ENCODE measurements around the gene PIP5KL1.
A peak's percentile ranks its signal among the peaks of the same experiment; 100 is the strongest.

Gene PIP5KL1

DNA sequence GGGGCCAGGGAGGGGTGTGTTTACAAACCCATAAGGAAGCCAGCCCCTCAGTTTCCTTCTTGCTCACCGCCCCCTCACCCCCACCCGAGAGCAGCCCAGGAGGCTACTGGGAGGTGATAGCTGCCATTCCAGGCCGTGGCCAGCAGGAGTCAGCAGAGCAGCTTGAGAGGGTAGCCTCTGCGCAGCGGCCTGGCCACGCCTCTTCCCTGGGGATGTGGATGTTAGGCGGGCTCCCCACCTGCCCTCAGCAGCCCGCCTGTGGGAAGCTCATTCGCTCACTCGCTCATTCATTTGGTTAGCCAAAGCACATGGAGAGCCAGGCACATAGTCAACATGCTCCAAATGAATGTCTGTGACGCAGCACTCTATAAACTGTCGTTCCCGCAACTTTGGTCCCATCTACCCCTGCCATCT, 13.2 kb upstream of the PIP5KL1 start:
- Histone ChIP-seq H3K27me3 (replicated peaks; ENCODE audit: control insufficient read depth, insufficient read depth, low read length) (no peaks in the 10 kb centered on the region), H3K4me3 (replicated peaks; ENCODE audit: low read depth, low read length) (no peak overlapping the region), H3K36me3 (ENCODE audit: control insufficient read depth, insufficient read depth, low read length) (peaks cover 35% of the 10 kb centered on the region)
- DNase-seq (ENCODE audit: extremely low read depth, insufficient read length) = peak; percentile 64
- TF ChIP-seq, protein P1, sequence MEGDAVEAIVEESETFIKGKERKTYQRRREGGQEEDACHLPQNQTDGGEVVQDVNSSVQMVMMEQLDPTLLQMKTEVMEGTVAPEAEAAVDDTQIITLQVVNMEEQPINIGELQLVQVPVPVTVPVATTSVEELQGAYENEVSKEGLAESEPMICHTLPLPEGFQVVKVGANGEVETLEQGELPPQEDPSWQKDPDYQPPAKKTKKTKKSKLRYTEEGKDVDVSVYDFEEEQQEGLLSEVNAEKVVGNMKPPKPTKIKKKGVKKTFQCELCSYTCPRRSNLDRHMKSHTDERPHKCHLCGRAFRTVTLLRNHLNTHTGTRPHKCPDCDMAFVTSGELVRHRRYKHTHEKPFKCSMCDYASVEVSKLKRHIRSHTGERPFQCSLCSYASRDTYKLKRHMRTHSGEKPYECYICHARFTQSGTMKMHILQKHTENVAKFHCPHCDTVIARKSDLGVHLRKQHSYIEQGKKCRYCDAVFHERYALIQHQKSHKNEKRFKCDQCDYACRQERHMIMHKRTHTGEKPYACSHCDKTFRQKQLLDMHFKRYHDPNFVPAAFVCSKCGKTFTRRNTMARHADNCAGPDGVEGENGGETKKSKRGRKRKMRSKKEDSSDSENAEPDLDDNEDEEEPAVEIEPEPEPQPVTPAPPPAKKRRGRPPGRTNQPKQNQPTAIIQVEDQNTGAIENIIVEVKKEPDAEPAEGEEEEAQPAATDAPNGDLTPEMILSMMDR (IDR thresholded peaks at IDR 0.05; ENCODE audit: insufficient read depth, low read length, poor library complexity, severe bottlenecking) = peak; percentile 98

- TF ChIP-seq, protein P1 (IDR thresholded peaks at IDR 0.05; ENCODE audit: insufficient read depth, low read length, poor library complexity, severe bottlenecking) = no peak
- H3K27me3 ChIP-seq (replicated peaks; ENCODE audit: control insufficient read depth, insufficient read depth, low read length) = no peaks in the 10 kb centered on the region
- DNase-seq (ENCODE audit: extremely low read depth, insufficient read length) = no peak
- H3K4me3 ChIP-seq (replicated peaks; ENCODE audit: low read depth, low read length) = no peak overlapping the region
- peaks cover 31% of the 10 kb centered on the region for H3K36me3 ChIP-seq (ENCODE audit: control insufficient read depth, insufficient read depth, low read length)
These were observed 12.6 kb upstream of the PIP5KL1 start for GRCh38 chr9:127943011-127943662.

DNA sequence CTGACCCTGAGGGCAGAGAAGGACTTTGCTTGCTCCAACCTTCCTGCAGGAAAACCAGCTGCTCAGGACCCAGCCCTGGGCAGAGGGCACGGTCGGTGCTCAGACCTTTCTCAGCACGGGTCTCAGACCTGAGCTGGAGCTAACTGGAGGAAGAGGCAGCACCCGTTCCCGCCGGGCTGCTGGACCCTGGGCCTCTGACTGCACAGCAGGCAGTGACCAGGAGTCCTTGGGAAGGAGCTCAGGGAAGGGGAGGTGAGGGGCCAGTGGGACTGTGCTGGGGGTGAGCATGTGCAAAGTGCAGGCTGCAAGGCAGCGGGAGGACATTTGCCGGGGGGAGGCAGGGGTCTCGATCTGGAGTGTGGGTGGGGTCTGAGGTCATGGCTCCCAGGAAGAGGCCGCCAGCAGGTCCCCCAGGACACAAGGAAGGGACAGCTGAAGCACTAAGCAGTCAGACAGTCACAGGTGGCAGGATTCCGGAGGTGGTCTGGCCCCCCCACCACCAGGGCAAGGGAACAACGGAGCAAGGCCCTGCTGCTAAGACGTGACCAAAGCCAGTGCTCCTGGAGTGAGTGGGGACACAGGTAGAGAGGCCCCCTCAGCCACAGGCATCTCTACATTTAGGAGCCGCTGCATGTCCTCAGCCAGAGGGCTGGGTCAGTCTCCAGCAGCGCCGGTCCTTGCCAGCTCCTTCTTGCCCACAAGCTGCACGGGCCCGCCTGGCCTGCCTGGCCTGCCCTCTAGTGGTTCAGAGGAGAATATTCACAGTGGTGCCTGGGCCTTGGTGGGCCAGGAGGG, 11.8 kb upstream of the PIP5KL1 start:
- no peaks in the 10 kb centered on the region for H3K27me3 ChIP-seq (replicated peaks; ENCODE audit: control insufficient read depth, insufficient read depth, low read length)
- H3K36me3 ChIP-seq (ENCODE audit: control insufficient read depth, insufficient read depth, low read length) = peaks cover 29% of the 10 kb centered on the region
- no peak overlapping the region for H3K4me3 ChIP-seq (replicated peaks; ENCODE audit: low read depth, low read length)
- DNase-seq (ENCODE audit: extremely low read depth, insufficient read length) = no peak
- TF ChIP-seq, protein P1 (IDR thresholded peaks at IDR 0.05; ENCODE audit: insufficient read depth, low read length, poor library complexity, severe bottlenecking) = peak; percentile 94

GRCh38 chr9:127941961-127942215, 11.3 kb upstream of the PIP5KL1 start:
- Histone ChIP-seq H3K27me3 (replicated peaks; ENCODE audit: control insufficient read depth, insufficient read depth, low read length) (no peaks in the 10 kb centered on the region), H3K4me3 (replicated peaks; ENCODE audit: low read depth, low read length) (no peak overlapping the region), H3K36me3 (ENCODE audit: control insufficient read depth, insufficient read depth, low read length) (peaks cover 29% of the 10 kb centered on the region)
- no peak for DNase-seq (ENCODE audit: extremely low read depth, insufficient read length)
- TF ChIP-seq, protein P1 (IDR thresholded peaks at IDR 0.05; ENCODE audit: insufficient read depth, low read length, poor library complexity, severe bottlenecking) = no peak

- H3K27me3 ChIP-seq (replicated peaks; ENCODE audit: control insufficient read depth, insufficient read depth, low read length) = no peaks in the 10 kb centered on the region
- TF ChIP-seq, protein P1 (IDR thresholded peaks at IDR 0.05; ENCODE audit: insufficient read depth, low read length, poor library complexity, severe bottlenecking) = no peak
- no peak overlapping the region for H3K4me3 ChIP-seq (replicated peaks; ENCODE audit: low read depth, low read length)
- H3K36me3 ChIP-seq (ENCODE audit: control insufficient read depth, insufficient read depth, low read length) = peaks cover 27% of the 10 kb centered on the region
- DNase-seq (ENCODE audit: extremely low read depth, insufficient read length) = no peak
These were observed 10.7 kb upstream of the PIP5KL1 start for GRCh38 chr9:127941062-127941960.

Measured in GM06990 (cell line).